ENCODE results near the gene ACAN. TPM values are rescaled to one million over a fixed set of nuclear protein-coding genes. Genes with fewer than 3 reads are reported as not detected.

Gene ACAN
- total RNA-seq, 4 donors from 2014 or later, result 0.60 to 11.4 (median 1.8) TPM

- 85 to 86% methylated on average over 7 of the region's 7 CpGs for WGBS, 2 donors
- no peak for DNase-seq (ENCODE audit: low spot score in 2 of 2)
- H3K4me1 ChIP-seq, result peaks cover 0 to 23% (median 14%) of the 10 kb centered on the region in 4 donors
- TF ChIP-seq EP300 (IDR thresholded peaks at IDR 0.05) (no peak), POLR2A (IDR thresholded peaks at IDR 0.05) (no peak), CTCF (IDR thresholded peaks at IDR 0.05) (no peak)
- H3K27me3 ChIP-seq, result peaks cover 0 to 28% of the 10 kb centered on the region in 2 donors
- no peaks in the 10 kb centered on the region for H3K9me3 ChIP-seq
- H3K4me3 ChIP-seq, result no peak overlapping the region
- no peak overlapping the region for H3K27ac ChIP-seq
- H3K36me3 ChIP-seq, result no peaks in the 10 kb centered on the region
Observed at GRCh38 chr15:88891540-88892254, 88.5 kb downstream of the ACAN start.

DNA sequence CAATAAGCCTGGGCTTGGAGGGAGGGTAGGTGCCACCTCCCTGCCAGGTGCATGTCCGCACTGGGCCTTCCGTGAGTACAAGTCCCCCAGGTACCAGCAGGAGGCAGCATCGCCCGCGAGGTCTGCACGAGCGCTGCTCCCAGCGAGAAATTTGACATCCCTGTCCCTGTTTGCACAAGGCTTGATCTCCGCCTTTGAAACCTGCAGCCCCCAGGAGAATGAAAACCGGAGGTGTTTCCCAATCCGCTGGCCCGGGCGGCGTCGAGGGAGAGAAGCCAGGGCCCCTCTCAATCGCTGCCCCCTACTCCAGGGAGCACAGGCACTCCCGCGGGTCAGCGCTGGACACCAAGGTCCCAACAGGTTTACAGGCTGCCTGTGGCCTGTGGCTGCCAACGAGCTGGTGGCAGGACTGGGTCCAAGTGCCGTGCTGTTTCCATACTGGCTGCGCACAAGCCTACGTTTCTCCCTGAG, 91.1 kb downstream of the ACAN start:
- TF ChIP-seq CTCF (IDR thresholded peaks at IDR 0.05) (peak; percentile 35 to 57 (median 52)), POLR2A (IDR thresholded peaks at IDR 0.05) (no peak), EP300 (IDR thresholded peaks at IDR 0.05) (no peak)
- Histone ChIP-seq H3K4me3 (peak overlapping the region; percentile 13 to 55 (median 36)), H3K9me3 (no peaks in the 10 kb centered on the region), H3K36me3 (peaks cover 0 to 8% (median 0%) of the 10 kb centered on the region in 3 donors), H3K4me1 (peaks cover 0 to 36% (median 23%) of the 10 kb centered on the region in 4 donors), H3K27me3 (peaks cover 0 to 28% of the 10 kb centered on the region in 2 donors), H3K27ac (no peak overlapping the region)
- DNase-seq (ENCODE audit: low spot score in 2 of 2), result peak in 1 of 2 donors; percentile 51
- 2 to 6% methylated on average over 20 to 23 of the region's 23 CpGs for WGBS, 2 donors

GRCh38 chr15:88894819-88895767, 91.9 kb downstream of the ACAN start, which contains the start of gene HAPLN3:
Gene HAPLN3 (minus strand): TSS chr15:88895544. CDS start chr15:88887298, 8,246 bp downstream.
- peaks cover 0 to 36% (median 23%) of the 10 kb centered on the region in 4 donors for H3K4me1 ChIP-seq
- 1 to 2% methylated on average over 22 to 61 of the region's 70 CpGs for WGBS, 2 donors
- peak within 1 kb of the TSS in 1 of 4 donors; percentile 10 for H3K27ac ChIP-seq
- no peaks in the 10 kb centered on the region for H3K9me3 ChIP-seq
- H3K27me3 ChIP-seq, result peaks cover 0 to 28% of the 10 kb centered on the region in 2 donors
- H3K36me3 ChIP-seq, result peaks cover 0 to 13% (median 0%) of the 10 kb centered on the region in 3 donors
- TF ChIP-seq EP300 (IDR thresholded peaks at IDR 0.05) (no peak), POLR2A (IDR thresholded peaks at IDR 0.05) (no peak), CTCF (IDR thresholded peaks at IDR 0.05) (no peak)
- DNase-seq (ENCODE audit: low spot score in 2 of 2), result no peak
- H3K4me3 ChIP-seq, result peak within 1 kb of the TSS; percentile 18 to 55 (median 36)

DNA sequence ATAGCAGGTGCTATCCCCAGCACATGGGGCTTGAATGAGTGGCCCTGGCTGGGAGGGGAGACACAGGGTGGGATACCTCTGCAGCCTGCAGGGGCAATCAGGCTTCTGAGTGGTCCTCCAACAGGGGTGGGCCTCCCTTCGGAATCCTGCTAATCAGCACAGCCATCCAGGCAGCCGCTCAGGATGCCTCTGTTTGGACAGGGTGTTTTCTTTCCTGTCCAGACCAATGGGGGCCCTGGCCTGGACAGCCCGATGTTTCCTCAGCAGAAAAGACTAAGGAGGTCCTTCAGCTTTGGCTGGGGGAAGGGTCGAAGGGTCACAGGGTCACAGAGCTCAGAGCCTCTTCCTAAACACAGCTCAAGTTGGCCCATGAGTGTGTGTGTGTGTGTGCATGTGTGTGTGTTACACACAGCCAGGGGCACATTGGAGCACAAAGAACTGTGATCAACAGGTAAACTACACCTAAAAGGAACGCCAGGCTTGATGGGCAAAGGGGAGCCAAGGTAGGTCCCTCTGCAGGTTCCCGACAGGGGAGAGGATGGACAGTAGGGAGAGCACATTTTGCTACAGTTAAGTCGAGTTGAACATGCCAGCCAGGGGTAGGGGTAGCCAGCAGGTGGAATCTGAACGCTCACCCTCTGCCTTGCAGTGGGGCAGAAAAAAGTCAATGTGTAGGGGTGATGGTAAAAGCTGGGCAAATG, 93.2 kb downstream of the ACAN start:
- TF ChIP-seq POLR2A (IDR thresholded peaks at IDR 0.05), result no peak
- no peak for TF ChIP-seq CTCF (IDR thresholded peaks at IDR 0.05)
- no peak for TF ChIP-seq EP300 (IDR thresholded peaks at IDR 0.05)
- H3K4me1 ChIP-seq, result peaks cover 0 to 36% (median 23%) of the 10 kb centered on the region in 4 donors
- H3K27ac ChIP-seq, result peak overlapping the region in 2 of 4 donors; percentile 66 to 84
- 62 to 64% methylated on average over 8 of the region's 8 CpGs for WGBS, 2 donors
- H3K4me3 ChIP-seq, result no peak overlapping the region
- H3K27me3 ChIP-seq, result peaks cover 0 to 28% of the 10 kb centered on the region in 2 donors
- H3K9me3 ChIP-seq, result no peaks in the 10 kb centered on the region
- H3K36me3 ChIP-seq, result peaks cover 0 to 25% (median 0%) of the 10 kb centered on the region in 3 donors
- no peak for DNase-seq (ENCODE audit: low spot score in 2 of 2)

Data from tibial nerve (tissue), 4 donors.